Measurements from ENCODE around the gene ADGRL2. TPM values are rescaled to one million over a fixed set of nuclear protein-coding genes. Genes with fewer than 3 reads are reported as not detected.

The ADGRL2 gene
- total RNA-seq, 1 experiment from 2014 or later = 0.20 TPM

GRCh38 chr1:81990241-81990640 lies 189.5 kb downstream of the ADGRL2 start (continued):
- no peak for TF ChIP-seq ZBTB33 (IDR thresholded peaks at IDR 0.05; ENCODE audit: extremely low read depth, insufficient replicate concordance, low read length)
- TF ChIP-seq YY1 (IDR thresholded peaks at IDR 0.05; ENCODE audit: extremely low read depth, insufficient replicate concordance, low read depth, low read length) = no peak
- TF ChIP-seq EZH2 (IDR thresholded peaks at IDR 0.05) = no peak

- no peaks in the 10 kb centered on the region for H3K9me2 ChIP-seq (ENCODE audit: insufficient read depth)
- POLR2A ChIA-PET = no interaction called here
- RAD21 ChIA-PET (ENCODE audit: low non-redundant PET in 1 of 2, low total read pairs in 2 of 2, uncharacterized antibody in 2 of 2, unreplicated experiment in 2 of 2) = no interaction called here
- H3K36me3 ChIP-seq (ENCODE audit: control insufficient read depth in 1 of 2, insufficient read depth in 2 of 2, low read length in 2 of 2) = no peaks in the 10 kb centered on the region
- H2AFZ ChIP-seq (ENCODE audit: low read depth, low read length, poor library complexity, severe bottlenecking) = no peak overlapping the region
- no peaks in the 10 kb centered on the region for H3K9me3 ChIP-seq (ENCODE audit: control insufficient read depth in 1 of 2, insufficient read depth in 1 of 2, low read depth in 1 of 2, low read length in 2 of 2)
- BruUV-seq (replicated peaks) = no TSS peak
- no peaks in the 10 kb centered on the region for H3K27me3 ChIP-seq (ENCODE audit: insufficient read depth, low read length)
- H3K4me1 ChIP-seq (ENCODE audit: control insufficient read depth in 1 of 2, insufficient read depth in 2 of 2, low read length in 2 of 2) = no peaks in the 10 kb centered on the region
- H3K79me2 ChIP-seq (ENCODE audit: insufficient read depth, low read length) = no peaks in the 10 kb centered on the region
- no peak for DNase-seq (ENCODE audit: low read depth, low spot score)
- H3K4me2 ChIP-seq (ENCODE audit: low read length) = no peak overlapping the region
- no peaks in the 10 kb centered on the region for H4K20me1 ChIP-seq (ENCODE audit: insufficient read depth)
- H3K27ac ChIP-seq (ENCODE audit: low read depth, low read length) = no peak overlapping the region
- no peak for ATAC-seq
- no peak overlapping the region for H3K9ac ChIP-seq (ENCODE audit: low read length)
- intact Hi-C loops (cut with micrococcal nuclease) = no loop called here
- CTCF ChIA-PET = no interaction called here
- no peak for TF ChIP-seq CEBPB (IDR thresholded peaks at IDR 0.05; ENCODE audit: low read depth)
- no peak for TF ChIP-seq CTCF (IDR thresholded peaks at IDR 0.05 in 2 of 3, conservative IDR thresholded peaks at IDR 0.05 in 1 of 3; ENCODE audit: borderline replicate concordance in 1 of 3, insufficient read depth in 1 of 3, low read depth in 2 of 3, low read length in 2 of 3)
- TF ChIP-seq YY1 (IDR thresholded peaks at IDR 0.05; ENCODE audit: extremely low read depth, insufficient replicate concordance, low read depth, low read length) = no peak
- TF ChIP-seq EZH2 (IDR thresholded peaks at IDR 0.05) = no peak
- no peak for TF ChIP-seq SRF (IDR thresholded peaks at IDR 0.05; ENCODE audit: low read depth)
- no peak for TF ChIP-seq ELF1 (IDR thresholded peaks at IDR 0.05; ENCODE audit: borderline replicate concordance, low read depth)
- TF ChIP-seq POLR2AphosphoS5 (IDR thresholded peaks at IDR 0.05; ENCODE audit: low read depth, low read length) = no peak
- no peak for TF ChIP-seq ATF3 (IDR thresholded peaks at IDR 0.05)
- TF ChIP-seq SP1 (IDR thresholded peaks at IDR 0.05; ENCODE audit: low read depth) = no peak
- H3K4me3 ChIP-seq (replicated peaks in 1 of 2; ENCODE audit: low read depth in 1 of 2, low read length in 2 of 2) = no peak overlapping the region
Measured at GRCh38 chr1:81998165-81998564, 197.4 kb downstream of the ADGRL2 start.
